RCC 7860 (cell line): ENCODE results near the gene ANGPTL4.

ENCODE experiments used
- DNase-seq: peaks from one replicate; pipeline ENCODE4 v3.0.0-alpha.2; 2015; ENCODE audit warnings: low spot score
- FAIRE-seq: peaks from 2 replicates; lab custom pipeline; 2012; peaks lifted over from hg19 to GRCh38; lab: Jason Lieb, UNC

ANGPTL4 gene

GRCh38 chr19:8387688-8388611 lies 24.0 kb downstream of the ANGPTL4 start:
- no peak for DNase-seq
- FAIRE-seq, result no peak

GRCh38 chr19:8388612-8388958 lies 24.6 kb downstream of the ANGPTL4 start:
- FAIRE-seq, result no peak
- no peak for DNase-seq

GRCh38 chr19:8389891-8390616 lies 26.1 kb downstream of the ANGPTL4 start, which contains the start of gene RAB11B:
Gene RAB11B (plus strand): TSS chr19:8390360. CDS start chr19:8390417, 57 bp downstream.
- FAIRE-seq (peak; percentile 93), DNase-seq (peak; percentile 100)

GRCh38 chr19:8390617-8390981 lies 26.6 kb downstream of the ANGPTL4 start:
- peak; percentile 73 for DNase-seq
- FAIRE-seq, result no peak

GRCh38 chr19:8391198-8392016 lies 27.5 kb downstream of the ANGPTL4 start:
- FAIRE-seq, result no peak
- no peak for DNase-seq

GRCh38 chr19:8392017-8392591 lies 28.1 kb downstream of the ANGPTL4 start:
- FAIRE-seq, result no peak
- no peak for DNase-seq

- FAIRE-seq (no peak), DNase-seq (no peak)
Measured at GRCh38 chr19:8393192-8393870, 29.4 kb downstream of the ANGPTL4 start.

- FAIRE-seq (no peak), DNase-seq (no peak)
Measured at GRCh38 chr19:8393871-8394250, 29.9 kb downstream of the ANGPTL4 start.

GRCh38 chr19:8395621-8396082 lies 31.7 kb downstream of the ANGPTL4 start:
- FAIRE-seq, result no peak

GRCh38 chr19:8396185-8396562 lies 32.2 kb downstream of the ANGPTL4 start:
- no peak for DNase-seq
- no peak for FAIRE-seq

More at GRCh38 chr19:8395621-8396082, 31.7 kb downstream of the ANGPTL4 start:
- no peak for DNase-seq

GRCh38 chr19:8396563-8397203 lies 32.7 kb downstream of the ANGPTL4 start:
- no peak for FAIRE-seq
- DNase-seq, result peak; percentile 19

- no peak for DNase-seq
- no peak for FAIRE-seq
Measured at GRCh38 chr19:8397271-8397670, 33.3 kb downstream of the ANGPTL4 start.

GRCh38 chr19:8397746-8398310 lies 33.9 kb downstream of the ANGPTL4 start:
- DNase-seq (no peak), FAIRE-seq (no peak)

GRCh38 chr19:8398311-8398771 lies 34.4 kb downstream of the ANGPTL4 start:
- FAIRE-seq (peak; percentile 94), DNase-seq (peak; percentile 96)

- DNase-seq, result no peak
- FAIRE-seq, result no peak
Measured at GRCh38 chr19:8399681-8400188, 35.8 kb downstream of the ANGPTL4 start.

- no peak for DNase-seq
- FAIRE-seq, result no peak
Measured at GRCh38 chr19:8401981-8402411, 38.0 kb downstream of the ANGPTL4 start.

- DNase-seq (no peak), FAIRE-seq (no peak)
Measured at GRCh38 chr19:8403098-8403819, 39.3 kb downstream of the ANGPTL4 start.

GRCh38 chr19:8403820-8404109 lies 39.8 kb downstream of the ANGPTL4 start:
- FAIRE-seq, result no peak
- no peak for DNase-seq
